ENCODE measurements around the gene APIP. TPM values are rescaled to one million over a fixed set of nuclear protein-coding genes. Genes with fewer than 3 reads are reported as not detected.

The APIP gene
- total and polyA plus RNA-seq, 2 of the 8 experiments (the other 6 are each of a cell fraction or from before 2014, with no cell fraction given): 10.4 to 25.7 TPM

DNA sequence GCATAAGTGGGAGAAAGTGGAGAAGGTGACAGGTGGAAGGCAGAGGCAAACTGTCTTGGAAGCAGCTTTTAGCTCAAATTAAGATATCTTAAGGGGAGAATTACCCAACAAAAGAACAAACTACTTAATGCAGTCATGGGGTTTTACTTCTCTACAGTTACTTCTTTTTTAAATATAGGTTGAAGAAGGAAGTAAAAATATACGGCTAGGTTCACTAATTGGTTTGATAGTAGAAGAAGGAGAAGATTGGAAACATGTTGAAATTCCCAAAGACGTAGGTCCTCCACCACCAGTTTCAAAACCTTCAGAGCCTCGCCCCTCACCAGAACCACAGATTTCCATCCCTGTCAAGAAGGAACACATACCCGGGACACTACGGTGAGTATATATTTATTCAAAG, 41.0 kb upstream of the APIP start (continued):
- no peak for TF ChIP-seq TCF12 (IDR thresholded peaks at IDR 0.05; ENCODE audit: low read depth, low read length)
- no peak for TF ChIP-seq CHD1 (IDR thresholded peaks at IDR 0.05; ENCODE audit: low read depth, low read length)
- no peak for TF ChIP-seq POU5F1 (IDR thresholded peaks at IDR 0.05; ENCODE audit: low read depth, low read length)
- TF ChIP-seq CHD2 (IDR thresholded peaks at IDR 0.05; ENCODE audit: low read length): no peak
- TF ChIP-seq SIX5 (IDR thresholded peaks at IDR 0.05; ENCODE audit: low read depth, low read length): no peak
- no peak for TF ChIP-seq RNF2 (IDR thresholded peaks at IDR 0.05; ENCODE audit: borderline replicate concordance, low read depth, low read length, missing control alignments, poor library complexity, severe bottlenecking)
- TF ChIP-seq NRF1 (IDR thresholded peaks at IDR 0.05; ENCODE audit: low read depth, low read length): no peak
- TF ChIP-seq KDM4A (IDR thresholded peaks at IDR 0.05; ENCODE audit: low read depth, low read length, severe bottlenecking): no peak
